ENCODE measurements around the gene VANGL2. TPM values are rescaled to one million over a fixed set of nuclear protein-coding genes. Genes with fewer than 3 reads are reported as not detected.

The VANGL2 gene
- total RNA-seq, 4 donors from 2014 or later: 0.44 to 1.4 (median 0.98) TPM; not detected in 1

GRCh38 chr1:160449494-160449893 lies 49.1 kb downstream of the VANGL2 start:
- TF ChIP-seq, protein P1, sequence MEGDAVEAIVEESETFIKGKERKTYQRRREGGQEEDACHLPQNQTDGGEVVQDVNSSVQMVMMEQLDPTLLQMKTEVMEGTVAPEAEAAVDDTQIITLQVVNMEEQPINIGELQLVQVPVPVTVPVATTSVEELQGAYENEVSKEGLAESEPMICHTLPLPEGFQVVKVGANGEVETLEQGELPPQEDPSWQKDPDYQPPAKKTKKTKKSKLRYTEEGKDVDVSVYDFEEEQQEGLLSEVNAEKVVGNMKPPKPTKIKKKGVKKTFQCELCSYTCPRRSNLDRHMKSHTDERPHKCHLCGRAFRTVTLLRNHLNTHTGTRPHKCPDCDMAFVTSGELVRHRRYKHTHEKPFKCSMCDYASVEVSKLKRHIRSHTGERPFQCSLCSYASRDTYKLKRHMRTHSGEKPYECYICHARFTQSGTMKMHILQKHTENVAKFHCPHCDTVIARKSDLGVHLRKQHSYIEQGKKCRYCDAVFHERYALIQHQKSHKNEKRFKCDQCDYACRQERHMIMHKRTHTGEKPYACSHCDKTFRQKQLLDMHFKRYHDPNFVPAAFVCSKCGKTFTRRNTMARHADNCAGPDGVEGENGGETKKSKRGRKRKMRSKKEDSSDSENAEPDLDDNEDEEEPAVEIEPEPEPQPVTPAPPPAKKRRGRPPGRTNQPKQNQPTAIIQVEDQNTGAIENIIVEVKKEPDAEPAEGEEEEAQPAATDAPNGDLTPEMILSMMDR (IDR thresholded peaks at IDR 0.05; ENCODE audit: low read depth): no peak

DNA sequence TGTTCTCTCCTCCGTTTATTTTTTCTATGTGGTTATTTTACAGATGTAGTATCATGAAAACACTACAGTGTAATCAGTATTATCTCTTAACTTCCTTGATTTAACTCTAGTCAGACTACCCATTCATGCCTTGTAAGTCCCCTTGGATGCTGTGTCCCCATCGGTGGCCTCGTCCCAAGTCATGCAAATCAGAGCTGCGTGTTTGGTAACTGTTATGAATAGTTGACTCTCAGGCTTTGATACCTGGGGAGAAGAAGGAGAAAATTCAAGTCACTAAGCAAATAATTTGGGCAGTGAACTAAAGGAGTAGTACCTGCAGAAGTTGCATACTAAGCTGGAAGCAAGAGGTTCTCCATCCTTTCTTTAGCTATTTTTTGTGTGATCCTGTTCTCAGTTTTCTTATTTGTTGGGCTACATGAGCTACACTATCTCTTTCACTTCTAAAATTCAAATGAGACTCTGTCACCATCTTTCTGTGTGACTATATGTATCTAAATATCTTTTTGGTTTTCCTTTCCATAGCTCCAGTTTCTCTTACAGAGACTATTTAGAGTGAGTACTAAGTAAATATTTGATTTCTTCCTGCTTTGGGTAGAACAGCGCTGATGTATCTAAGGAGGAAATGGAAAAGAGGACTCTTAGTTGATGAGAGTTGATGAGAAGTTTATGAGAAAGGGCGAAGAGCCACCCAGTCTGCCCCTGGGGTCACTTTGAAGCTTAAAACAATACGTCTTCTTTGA lies 50.9 kb downstream of the VANGL2 start:
- TF ChIP-seq, protein P1 (IDR thresholded peaks at IDR 0.05; ENCODE audit: low read depth): no peak

DNA sequence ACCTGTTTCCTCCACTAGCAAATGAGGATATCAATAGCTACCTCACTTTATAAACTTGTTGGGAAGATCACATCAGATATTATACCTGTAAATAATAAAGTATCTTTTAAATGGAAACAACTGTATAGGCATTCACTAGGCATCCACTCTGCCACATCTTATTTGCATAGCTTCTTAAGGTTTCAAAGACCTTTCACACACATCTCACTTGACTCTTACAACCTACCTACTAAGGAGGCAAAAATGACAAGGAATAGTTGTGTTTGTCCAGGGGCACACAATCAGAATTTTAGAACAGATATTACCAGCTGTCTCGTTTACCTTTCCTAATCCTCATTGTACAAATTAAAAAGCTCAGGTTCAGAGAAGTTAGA lies 51.5 kb downstream of the VANGL2 start:
- TF ChIP-seq, protein P1 (IDR thresholded peaks at IDR 0.05; ENCODE audit: low read depth): no peak

DNA sequence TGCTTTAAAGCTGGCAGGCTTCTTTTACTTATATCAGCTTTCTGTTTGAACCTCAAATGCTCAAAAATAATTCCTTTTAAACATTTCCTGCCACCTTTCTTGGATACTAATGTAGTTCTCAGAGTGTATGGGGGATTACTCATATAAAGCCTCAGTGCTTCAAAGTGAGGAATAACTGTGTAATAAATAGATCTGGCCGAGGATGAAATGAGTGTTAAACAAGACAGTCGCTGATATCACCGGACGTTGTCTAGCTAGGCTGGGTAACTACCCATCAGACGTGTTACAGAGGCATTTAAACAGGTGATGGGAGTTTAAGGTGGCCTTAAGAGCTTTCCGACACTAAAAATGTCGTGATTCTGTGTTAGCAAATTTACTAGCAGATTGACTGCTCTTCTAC lies 53.1 kb downstream of the VANGL2 start:
- TF ChIP-seq, protein P1 (IDR thresholded peaks at IDR 0.05; ENCODE audit: low read depth): no peak

DNA sequence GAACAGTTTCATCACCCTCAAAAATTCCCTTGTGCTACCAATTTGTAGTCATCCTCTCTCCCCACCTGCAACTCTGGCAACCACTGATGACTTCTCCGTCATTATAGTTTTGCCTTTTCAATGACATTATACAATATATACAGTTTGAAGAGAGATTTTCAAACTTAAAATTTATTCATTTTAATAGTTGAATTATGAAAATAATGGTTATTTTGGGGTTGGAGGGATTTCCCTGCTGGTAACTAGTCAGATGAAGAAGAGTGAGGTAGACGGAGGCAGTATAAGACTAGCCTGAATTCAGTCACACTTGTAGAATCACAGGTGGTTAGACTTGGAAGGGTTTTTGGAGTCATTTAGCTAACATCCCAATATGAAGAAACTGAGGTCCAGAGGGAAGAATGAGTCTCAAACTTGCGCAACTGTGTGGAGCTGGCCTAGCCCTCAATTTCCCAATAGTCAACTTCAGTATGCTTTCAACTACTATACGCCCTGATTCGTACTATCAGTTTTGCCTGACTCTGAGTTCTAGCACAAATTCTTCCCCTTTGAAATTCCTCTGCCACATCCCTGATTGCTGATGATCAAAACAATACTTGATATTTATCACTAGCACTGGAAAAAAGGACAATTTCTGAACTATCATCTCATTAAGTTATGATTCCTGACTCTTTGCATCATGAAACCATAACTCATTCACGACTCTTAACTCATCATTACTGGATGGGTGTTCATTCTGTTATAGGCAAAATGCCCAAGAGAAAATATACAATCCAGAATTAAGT lies 54.2 kb downstream of the VANGL2 start:
- TF ChIP-seq, protein P1 (IDR thresholded peaks at IDR 0.05; ENCODE audit: low read depth): no peak

- TF ChIP-seq, protein P1 (IDR thresholded peaks at IDR 0.05; ENCODE audit: low read depth): no peak
Measured at GRCh38 chr1:160455153-160455517, 54.8 kb downstream of the VANGL2 start.

DNA sequence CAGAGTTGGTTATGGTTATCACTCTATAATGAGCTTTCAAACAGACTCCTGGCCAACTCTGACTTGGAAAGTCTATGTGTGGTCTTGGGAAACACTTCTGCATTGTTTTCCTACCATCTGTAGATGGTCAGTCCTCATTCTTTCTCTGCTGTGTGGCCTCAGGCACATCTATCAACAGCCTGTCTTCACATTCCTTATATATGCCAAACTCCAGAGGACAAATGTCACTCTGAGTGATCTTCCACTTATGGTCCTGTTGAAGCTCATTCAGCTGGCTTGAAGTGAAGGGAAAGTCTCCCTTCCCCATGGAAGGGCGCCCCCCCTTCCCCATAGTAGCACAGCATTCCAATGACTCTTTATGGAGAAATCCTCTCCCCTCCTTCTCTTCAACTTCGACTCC lies 58.7 kb downstream of the VANGL2 start:
- TF ChIP-seq, protein P1 (IDR thresholded peaks at IDR 0.05; ENCODE audit: low read depth): no peak

Measured in subcutaneous adipose tissue (tissue), 4 donors.